HEK293 (cell line): ENCODE data around the gene SLAMF7.

Source experiments
- CTCF ChIA-PET: fragments of 350-600 bp; formaldehyde crosslinking; extraction: SDS; loops from one replicate; lab custom pipeline; 2021; ENCODE audit warnings: antibody characterized with exemption; lab: Yijun Ruan, JAX
- POLR2A ChIA-PET: fragments of 300-600 bp; formaldehyde crosslinking; extraction: SDS; loops from one replicate; lab custom pipeline; 2020; ENCODE audit warnings: antibody characterized with exemption, inconsistent platforms; lab: Yijun Ruan, JAX
- H3K27ac ChIP-seq: fragments of 200-500 bp; sonication (Bioruptor generic); 2 replicates; pipeline ENCODE4 v1.5.1; 2014; ENCODE audit warnings: low read depth, low read length, control low read depth, inconsistent platforms; ENCODE audit errors: extremely low read depth
- H3K36me3 ChIP-seq, 2 experiments: fragments of 200-500 bp in 1 of 2; sonication (Bioruptor generic) in 1 of 2; 1 replicate in 1 of 2; 2 replicates in 1 of 2; pipeline ENCODE4 v1.5.1; 2014 to 2017; ENCODE audit warnings: inconsistent platforms in 2 of 2, low read length in 2 of 2; ENCODE audit not compliant: control insufficient read depth in 2 of 2, insufficient read depth in 1 of 2
- H3K4me1 ChIP-seq: fragments of 200-500 bp; sonication (Bioruptor generic); 2 replicates; pipeline ENCODE4 v1.5.1; 2014; ENCODE audit warnings: mild to moderate bottlenecking, low read length, inconsistent platforms; ENCODE audit not compliant: control insufficient read depth, insufficient read depth
- H3K4me3 ChIP-seq: 2 replicates; pipeline ENCODE4 v1.5.1; 2011; ENCODE audit warnings: low read depth, mild to moderate bottlenecking, control low read depth, low read length, moderate library complexity
- H3K9me3 ChIP-seq: fragments of 200-500 bp; sonication (Bioruptor generic); 2 replicates; pipeline ENCODE4 v1.5.1; 2014; ENCODE audit warnings: low read depth, low read length, inconsistent platforms; ENCODE audit not compliant: control insufficient read depth, insufficient read depth
- BCL11B ChIP-seq: fragments of 450-650 bp; formaldehyde crosslinking; IDR thresholded peaks from 2 replicates; pipeline ENCODE4 v1.5.1; 2016; ENCODE audit warnings: low read depth, missing biosample characterization, missing genetic modification characterization
- GLI4 ChIP-seq: fragments of 450-650 bp; formaldehyde crosslinking; IDR thresholded peaks from 2 replicates; pipeline ENCODE4 v1.5.1; 2016; ENCODE audit warnings: missing biosample characterization, missing genetic modification characterization
- GLIS2 ChIP-seq: fragments of 450-650 bp; formaldehyde crosslinking; IDR thresholded peaks from 2 replicates; pipeline ENCODE4 v1.5.1; 2016; ENCODE audit warnings: missing biosample characterization, missing genetic modification characterization
- HIC1 ChIP-seq: fragments of 450-650 bp; formaldehyde crosslinking; IDR thresholded peaks from 2 replicates; pipeline ENCODE4 v1.5.1; 2016; ENCODE audit warnings: missing biosample characterization, missing genetic modification characterization
- INSM2 ChIP-seq: fragments of 450-650 bp; formaldehyde crosslinking; IDR thresholded peaks from 2 replicates; pipeline ENCODE4 v1.5.1; 2016; ENCODE audit warnings: missing biosample characterization, missing genetic modification characterization
- KLF10 ChIP-seq: fragments of 450-650 bp; IDR thresholded peaks from 2 replicates; pipeline ENCODE4 v1.5.1; 2018; ENCODE audit warnings: missing biosample characterization, mild to moderate bottlenecking, missing genetic modification characterization
- KLF17 ChIP-seq: fragments of 450-650 bp; formaldehyde crosslinking; IDR thresholded peaks from 2 replicates; pipeline ENCODE4 v1.5.1; 2016; ENCODE audit warnings: missing biosample characterization, missing genetic modification characterization
- MZF1 ChIP-seq: fragments of 450-650 bp; formaldehyde crosslinking; IDR thresholded peaks from 2 replicates; pipeline ENCODE4 v1.5.1; 2017; ENCODE audit warnings: missing biosample characterization, missing genetic modification characterization, borderline replicate concordance
- SP2 ChIP-seq: fragments of 450-650 bp; formaldehyde crosslinking; IDR thresholded peaks from 2 replicates; pipeline ENCODE4 v1.5.1; 2016; ENCODE audit warnings: missing biosample characterization, missing genetic modification characterization
- ZBTB20 ChIP-seq: fragments of 450-650 bp; formaldehyde crosslinking; IDR thresholded peaks from 2 replicates; pipeline ENCODE4 v1.5.1; 2016; ENCODE audit warnings: missing biosample characterization, missing genetic modification characterization
- ZBTB21 ChIP-seq: fragments of 450-650 bp; formaldehyde crosslinking; IDR thresholded peaks from 2 replicates; pipeline ENCODE4 v1.5.1; 2017; ENCODE audit warnings: missing biosample characterization, missing genetic modification characterization
- ZEB2 ChIP-seq: fragments of 450-650 bp; formaldehyde crosslinking; IDR thresholded peaks from 2 replicates; pipeline ENCODE4 v1.5.1; 2016; ENCODE audit warnings: missing biosample characterization, missing genetic modification characterization
- ZFP3 ChIP-seq: fragments of 450-650 bp; formaldehyde crosslinking; IDR thresholded peaks from 2 replicates; pipeline ENCODE4 v1.5.1; 2016; ENCODE audit warnings: low read depth, missing biosample characterization, missing genetic modification characterization
- ZNF112 ChIP-seq: fragments of 450-650 bp; formaldehyde crosslinking; IDR thresholded peaks from 2 replicates; pipeline ENCODE4 v1.5.0; 2017; ENCODE audit warnings: missing biosample characterization, missing genetic modification characterization
- ZNF157 ChIP-seq: fragments of 450-650 bp; formaldehyde crosslinking; IDR thresholded peaks from 2 replicates; pipeline ENCODE4 v1.5.1; 2016; ENCODE audit warnings: missing biosample characterization, missing genetic modification characterization
- ZNF24 ChIP-seq: fragments of 450-650 bp; formaldehyde crosslinking; IDR thresholded peaks from 2 replicates; pipeline ENCODE4 v1.5.1; 2016; ENCODE audit warnings: missing biosample characterization, missing genetic modification characterization
- ZNF37A ChIP-seq: fragments of 450-650 bp; IDR thresholded peaks from 2 replicates; pipeline ENCODE4 v1.5.1; 2018; ENCODE audit warnings: missing biosample characterization, missing genetic modification characterization
- ZNF404 ChIP-seq: fragments of 450-650 bp; formaldehyde crosslinking; IDR thresholded peaks from 2 replicates; pipeline ENCODE4 v1.5.1; 2017; ENCODE audit warnings: missing biosample characterization, missing genetic modification characterization
- ZNF600 ChIP-seq: fragments of 450-650 bp; formaldehyde crosslinking; IDR thresholded peaks from 2 replicates; pipeline ENCODE4 v1.5.1; 2016; ENCODE audit warnings: missing biosample characterization, missing genetic modification characterization
- ZNF664 ChIP-seq: fragments of 450-650 bp; formaldehyde crosslinking; IDR thresholded peaks from 2 replicates; pipeline ENCODE4 v1.5.1; 2016; ENCODE audit warnings: missing biosample characterization, missing genetic modification characterization
- ZNF692 ChIP-seq: fragments of 450-650 bp; formaldehyde crosslinking; IDR thresholded peaks from 2 replicates; pipeline ENCODE4 v1.5.1; 2016; ENCODE audit warnings: missing biosample characterization, missing genetic modification characterization
- ZSCAN4 ChIP-seq: fragments of 450-650 bp; formaldehyde crosslinking; IDR thresholded peaks from 2 replicates; pipeline ENCODE4 v1.5.1; 2017; ENCODE audit warnings: missing biosample characterization, missing genetic modification characterization
- ZSCAN5A ChIP-seq: fragments of 450-650 bp; formaldehyde crosslinking; IDR thresholded peaks from 2 replicates; pipeline ENCODE4 v1.5.1; 2016; ENCODE audit warnings: missing biosample characterization, missing genetic modification characterization

SLAMF7 gene

GRCh38 chr1:160707236-160708064 lies 31.6 kb upstream of the SLAMF7 start (continued):
- TF ChIP-seq ZEB2: no peak
- TF ChIP-seq ZSCAN4 (tag by site-specific recombination): no peak
- no peak for TF ChIP-seq ZNF24 (tag by site-specific recombination)
- no peak for TF ChIP-seq ZNF600 (tag by site-specific recombination)
- TF ChIP-seq, all 188 proteins: peak for 0

- Histone ChIP-seq H3K27ac (no peak overlapping the region), H3K4me1 (no peaks in the 10 kb centered on the region), H3K36me3 (no peaks in the 10 kb centered on the region), H3K4me3 (no peak overlapping the region), H3K9me3 (no peaks in the 10 kb centered on the region)
- ChIA-PET POLR2A (no interaction called here), CTCF (interaction anchor here (1.3 to 1.7 kb wide), 2 partner anchors 27 to 33 kb away, joined by 4 to 6 read pairs; no protein-coding TSS in a partner anchor)
- TF ChIP-seq ZNF157 (tag by site-specific recombination): no peak
These were observed 30.9 kb upstream of the SLAMF7 start for GRCh38 chr1:160708118-160708517.

- TF ChIP-seq MZF1 (tag by site-specific recombination) (no peak), ZSCAN5A (no peak), ZNF600 (tag by site-specific recombination) (no peak), BCL11B (tag by site-specific recombination) (no peak), INSM2 (tag by site-specific recombination) (no peak), ZNF24 (tag by site-specific recombination) (no peak), HIC1 (tag by site-specific recombination) (no peak), KLF10 (tag by site-specific recombination) (no peak), ZBTB20 (no peak), ZNF404 (tag by site-specific recombination) (no peak), ZNF692 (tag by site-specific recombination) (no peak), ZNF37A (tag by site-specific recombination) (no peak), SP2 (tag by site-specific recombination) (no peak), GLI4 (tag by site-specific recombination) (no peak), ZFP3 (tag by site-specific recombination) (no peak), GLIS2 (no peak), KLF17 (tag by site-specific recombination) (no peak), ZNF112 (tag by site-specific recombination) (no peak), ZNF664 (tag by site-specific recombination) (no peak), ZBTB21 (tag by site-specific recombination) (no peak)
- Histone ChIP-seq H3K4me1 (no peaks in the 10 kb centered on the region), H3K27ac (no peak overlapping the region), H3K4me3 (no peak overlapping the region), H3K9me3 (no peaks in the 10 kb centered on the region), H3K36me3 (no peaks in the 10 kb centered on the region)
- POLR2A ChIA-PET: no interaction called here
- CTCF ChIA-PET: no interaction called here
These were observed 30.2 kb upstream of the SLAMF7 start for GRCh38 chr1:160708801-160709200.
